Esophagus muscularis mucosa (tissue), 4 donors: ENCODE results near the gene RBP2.

Experiments used
- CTCF ChIP-seq, 3 experiments: fragments of 200-600 bp in 2 of 3; fragments of 450-650 bp in 1 of 3; sonication (generic) in 2 of 3; IDR thresholded peaks; one replicate each; pipeline ENCODE4 v1.5.1; 2017 to 2019; ENCODE audit warnings: antibody characterized with exemption in 3 of 3, mild to moderate bottlenecking in 2 of 3, moderate library complexity in 1 of 3
- EP300 ChIP-seq: sonication (generic); formaldehyde crosslinking; IDR thresholded peaks from one replicate; pipeline ENCODE4 v1.6.1; 2017; ENCODE audit warnings: antibody characterized with exemption
- POLR2A ChIP-seq: fragments of 450-650 bp; IDR thresholded peaks from one replicate; pipeline ENCODE4 v1.6.1; 2017; ENCODE audit warnings: antibody characterized with exemption, moderate library complexity, mild to moderate bottlenecking, low read depth
- POLR2AphosphoS5 ChIP-seq, 2 donors: sonication (generic); formaldehyde crosslinking; IDR thresholded peaks; one replicate each; pipeline ENCODE4 v1.6.1; 2017; ENCODE audit warnings: antibody characterized with exemption in 2 of 2

GRCh38 chr3:139517321-139518065, 41.2 kb upstream of the RBP2 start:
- no peak for TF ChIP-seq POLR2A
- TF ChIP-seq CTCF (IDR thresholded peaks at IDR 0.05): no peak
- no peak for TF ChIP-seq POLR2AphosphoS5 (IDR thresholded peaks at IDR 0.05)
- TF ChIP-seq EP300: no peak
